AG09319 (cell line): Measurements from ENCODE around the gene NPPC.
"Not testable (repeated sequence)": the region's sequence is repeated elsewhere in the genome, so short reads cannot be mapped to it uniquely, and the experiment has no call there.

Experiments
- DNase-seq: peaks from one replicate; pipeline ENCODE4 v3.0.0-alpha.2; 2010; ENCODE audit warnings: low read depth; ENCODE audit errors: extremely low read depth
- CTCF ChIP-seq: IDR thresholded peaks from 2 replicates; pipeline ENCODE4 v1.5.1; 2011; ENCODE audit warnings: low read depth, mild to moderate bottlenecking, inconsistent platforms, low read length, moderate library complexity

Gene NPPC

GRCh38 chr2:231884438-231885140 lies 41.6 kb downstream of the NPPC start:
- TF ChIP-seq CTCF, result no peak

GRCh38 chr2:231883468-231883881 lies 42.7 kb downstream of the NPPC start:
- TF ChIP-seq CTCF, result no peak
- no peak for DNase-seq

More at GRCh38 chr2:231884438-231885140, 41.6 kb downstream of the NPPC start:
- no peak for DNase-seq

- DNase-seq, result no peak
- no peak for TF ChIP-seq CTCF
Measured at GRCh38 chr2:231882646-231883045, 43.5 kb downstream of the NPPC start.

GRCh38 chr2:231880371-231880770 lies 45.8 kb downstream of the NPPC start:
- not testable (repeated sequence) for DNase-seq

GRCh38 chr2:231879216-231879615 lies 47.0 kb downstream of the NPPC start:
- no peak for DNase-seq
- no peak for TF ChIP-seq CTCF

- DNase-seq, result no peak
- TF ChIP-seq CTCF, result no peak
Measured at GRCh38 chr2:231877533-231878456, 48.4 kb downstream of the NPPC start.

- no peak for TF ChIP-seq CTCF
Measured at GRCh38 chr2:231874944-231875343, 51.3 kb downstream of the NPPC start.

More at GRCh38 chr2:231874944-231875343, 51.3 kb downstream of the NPPC start:
- no peak for DNase-seq
